ENCODE results near the gene LRRC28. TPM values are rescaled to one million over a fixed set of nuclear protein-coding genes. Genes with fewer than 3 reads are reported as not detected.

Gene LRRC28
- total and polyA plus RNA-seq, 10 of the 15 experiments (the other 5 are each of a cell fraction or from before 2014, with no cell fraction given): 21.3 to 54.9 (median 27.7) TPM

DNA sequence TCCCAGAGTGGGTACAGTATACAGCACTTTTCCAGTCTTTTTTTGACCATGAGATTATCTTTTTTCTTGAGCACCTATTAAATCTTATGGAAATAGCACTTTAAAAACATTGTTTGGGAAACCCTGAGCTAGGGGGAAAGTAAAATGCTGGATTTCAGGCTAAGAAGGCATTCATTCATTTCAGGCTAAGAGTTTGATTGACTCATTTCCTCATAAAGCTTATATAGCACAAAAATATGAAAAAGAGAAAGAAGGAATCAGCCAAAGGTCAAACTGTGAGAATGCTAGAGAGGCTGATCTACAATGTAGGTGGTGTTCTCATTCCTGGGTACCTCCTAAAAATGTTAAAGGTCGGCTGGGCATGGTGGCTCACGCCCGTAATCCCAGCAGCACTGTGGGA lies 12.4 kb upstream of the LRRC28 start:
- POLR2A ChIA-PET: interaction anchor here (1.1 kb wide), 1 partner anchor 12 kb away, joined by 3 read pairs; the partner anchor contains the start of gene LRRC28
- BruUV-seq (replicated peaks): no TSS peak
- Histone ChIP-seq H3K4me3 (no peak overlapping the region), H3K36me3 (ENCODE audit: control insufficient read depth in 2 of 2, insufficient read depth in 2 of 2, low read length in 1 of 2) (no peaks in the 10 kb centered on the region), H2AFZ (ENCODE audit: control insufficient read depth, low read depth, low read length) (no peak overlapping the region), H3K27me3 (replicated peaks in 1 of 2; ENCODE audit: control insufficient read depth in 2 of 2, insufficient read depth in 2 of 2, low read length in 1 of 2) (no peaks in the 10 kb centered on the region), H3K4me2 (ENCODE audit: control insufficient read depth, insufficient read depth) (no peak overlapping the region), H3K27ac (ENCODE audit: control insufficient read depth, insufficient read depth) (no peak overlapping the region), H3K9ac (ENCODE audit: control insufficient read depth, insufficient read depth, low read length) (no peak overlapping the region), H3K9me3 (replicated peaks; ENCODE audit: control insufficient read depth, insufficient read depth, low read length) (no peaks in the 10 kb centered on the region), H4K20me1 (ENCODE audit: control insufficient read depth, insufficient read depth) (no peaks in the 10 kb centered on the region), H3K79me2 (ENCODE audit: control insufficient read depth, insufficient read depth, low read length) (no peaks in the 10 kb centered on the region), H3K4me1 (ENCODE audit: control insufficient read depth, insufficient read depth, low read length) (peaks cover 12% of the 10 kb centered on the region)
- 48% methylated on average over 3 of the region's 3 CpGs for WGBS (ENCODE audit: insufficient coverage, insufficient replicate concordance, low lambda C conversion rate, missing lambda C conversion rate)
- CTCF ChIA-PET: interaction anchor here (1.3 kb wide), 3 partner anchors 16 to 518 kb away, joined by 3 to 4 read pairs (median 4); no protein-coding TSS in a partner anchor
- no peak for ATAC-seq
- intact Hi-C loops (cut with micrococcal nuclease; ENCODE audit: unreplicated experiment): no loop called here
- SMC1A ChIA-PET (ENCODE audit: uncharacterized antibody, unreplicated experiment): interaction anchor here (1.5 to 1.8 kb wide), 2 partner anchors 13 to 15 kb away, joined by 5 read pairs; partner anchors contain the start of gene LRRC28
- no peak for FAIRE-seq
- no peak for DNase-seq (ENCODE audit: low read depth, low spot score)
- RAD21 ChIA-PET (ENCODE audit: unreplicated experiment): no interaction called here
- in situ Hi-C loops (cut with MboI): no loop called here
- no peak for TF ChIP-seq JUND (IDR thresholded peaks at IDR 0.05; ENCODE audit: low read depth, low read length)
- no peak for TF ChIP-seq IKZF2 (IDR thresholded peaks at IDR 0.05)
- TF ChIP-seq, protein P1, sequence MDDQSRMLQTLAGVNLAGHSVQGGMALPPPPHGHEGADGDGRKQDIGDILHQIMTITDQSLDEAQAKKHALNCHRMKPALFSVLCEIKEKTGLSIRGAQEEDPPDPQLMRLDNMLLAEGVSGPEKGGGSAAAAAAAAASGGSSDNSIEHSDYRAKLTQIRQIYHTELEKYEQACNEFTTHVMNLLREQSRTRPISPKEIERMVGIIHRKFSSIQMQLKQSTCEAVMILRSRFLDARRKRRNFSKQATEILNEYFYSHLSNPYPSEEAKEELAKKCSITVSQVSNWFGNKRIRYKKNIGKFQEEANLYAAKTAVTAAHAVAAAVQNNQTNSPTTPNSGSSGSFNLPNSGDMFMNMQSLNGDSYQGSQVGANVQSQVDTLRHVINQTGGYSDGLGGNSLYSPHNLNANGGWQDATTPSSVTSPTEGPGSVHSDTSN (IDR thresholded peaks at IDR 0.05; ENCODE audit: insufficient replicate concordance, low read depth, low read length): no peak
- TF ChIP-seq RAD51 (IDR thresholded peaks at IDR 0.05): no peak
- no peak for TF ChIP-seq HDAC6 (IDR thresholded peaks at IDR 0.05; ENCODE audit: unreplicated experiment)
- TF ChIP-seq, protein P2, sequence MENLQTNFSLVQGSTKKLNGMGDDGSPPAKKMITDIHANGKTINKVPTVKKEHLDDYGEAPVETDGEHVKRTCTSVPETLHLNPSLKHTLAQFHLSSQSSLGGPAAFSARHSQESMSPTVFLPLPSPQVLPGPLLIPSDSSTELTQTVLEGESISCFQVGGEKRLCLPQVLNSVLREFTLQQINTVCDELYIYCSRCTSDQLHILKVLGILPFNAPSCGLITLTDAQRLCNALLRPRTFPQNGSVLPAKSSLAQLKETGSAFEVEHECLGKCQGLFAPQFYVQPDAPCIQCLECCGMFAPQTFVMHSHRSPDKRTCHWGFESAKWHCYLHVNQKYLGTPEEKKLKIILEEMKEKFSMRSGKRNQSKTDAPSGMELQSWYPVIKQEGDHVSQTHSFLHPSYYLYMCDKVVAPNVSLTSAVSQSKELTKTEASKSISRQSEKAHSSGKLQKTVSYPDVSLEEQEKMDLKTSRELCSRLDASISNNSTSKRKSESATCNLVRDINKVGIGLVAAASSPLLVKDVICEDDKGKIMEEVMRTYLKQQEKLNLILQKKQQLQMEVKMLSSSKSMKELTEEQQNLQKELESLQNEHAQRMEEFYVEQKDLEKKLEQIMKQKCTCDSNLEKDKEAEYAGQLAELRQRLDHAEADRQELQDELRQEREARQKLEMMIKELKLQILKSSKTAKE (IDR thresholded peaks at IDR 0.05; ENCODE audit: low read depth, poor library complexity, severe bottlenecking): no peak
- TF ChIP-seq, protein P3, sequence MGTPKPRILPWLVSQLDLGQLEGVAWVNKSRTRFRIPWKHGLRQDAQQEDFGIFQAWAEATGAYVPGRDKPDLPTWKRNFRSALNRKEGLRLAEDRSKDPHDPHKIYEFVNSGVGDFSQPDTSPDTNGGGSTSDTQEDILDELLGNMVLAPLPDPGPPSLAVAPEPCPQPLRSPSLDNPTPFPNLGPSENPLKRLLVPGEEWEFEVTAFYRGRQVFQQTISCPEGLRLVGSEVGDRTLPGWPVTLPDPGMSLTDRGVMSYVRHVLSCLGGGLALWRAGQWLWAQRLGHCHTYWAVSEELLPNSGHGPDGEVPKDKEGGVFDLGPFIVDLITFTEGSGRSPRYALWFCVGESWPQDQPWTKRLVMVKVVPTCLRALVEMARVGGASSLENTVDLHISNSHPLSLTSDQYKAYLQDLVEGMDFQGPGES (IDR thresholded peaks at IDR 0.05): no peak
- no peak for TF ChIP-seq ZZZ3 (IDR thresholded peaks at IDR 0.05; ENCODE audit: control insufficient read depth, insufficient read length, low read depth)
- no peak for TF ChIP-seq NRF1 (conservative IDR thresholded peaks at IDR 0.05; ENCODE audit: low read depth, low read length)
- no peak for TF ChIP-seq IRF4 (IDR thresholded peaks at IDR 0.05; ENCODE audit: low read depth, low read length)
- TF ChIP-seq RUNX3 (IDR thresholded peaks at IDR 0.05; ENCODE audit: low read length): no peak
- TF ChIP-seq ZNF207 (IDR thresholded peaks at IDR 0.05; ENCODE audit: borderline replicate concordance): no peak
- no peak for TF ChIP-seq ESRRA (IDR thresholded peaks at IDR 0.05; ENCODE audit: low read length)
- TF ChIP-seq, protein P4, sequence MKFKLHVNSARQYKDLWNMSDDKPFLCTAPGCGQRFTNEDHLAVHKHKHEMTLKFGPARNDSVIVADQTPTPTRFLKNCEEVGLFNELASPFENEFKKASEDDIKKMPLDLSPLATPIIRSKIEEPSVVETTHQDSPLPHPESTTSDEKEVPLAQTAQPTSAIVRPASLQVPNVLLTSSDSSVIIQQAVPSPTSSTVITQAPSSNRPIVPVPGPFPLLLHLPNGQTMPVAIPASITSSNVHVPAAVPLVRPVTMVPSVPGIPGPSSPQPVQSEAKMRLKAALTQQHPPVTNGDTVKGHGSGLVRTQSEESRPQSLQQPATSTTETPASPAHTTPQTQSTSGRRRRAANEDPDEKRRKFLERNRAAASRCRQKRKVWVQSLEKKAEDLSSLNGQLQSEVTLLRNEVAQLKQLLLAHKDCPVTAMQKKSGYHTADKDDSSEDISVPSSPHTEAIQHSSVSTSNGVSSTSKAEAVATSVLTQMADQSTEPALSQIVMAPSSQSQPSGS (IDR thresholded peaks at IDR 0.05; ENCODE audit: low read length): no peak
- no peak for TF ChIP-seq CEBPB (IDR thresholded peaks at IDR 0.05; ENCODE audit: borderline replicate concordance in 1 of 2, low read depth in 2 of 2, low read length in 2 of 2)
- no peak for TF ChIP-seq BRCA1 (IDR thresholded peaks at IDR 0.05; ENCODE audit: low read depth, low read length)
- no peak for TF ChIP-seq BHLHE40 (IDR thresholded peaks at IDR 0.05; ENCODE audit: borderline replicate concordance in 1 of 2, low read depth in 2 of 2, low read length in 1 of 2)
